ENCODE measurements around the gene IQCM.

GRCh38 chr4:149589826-149590225, 225.8 kb downstream of the IQCM start:
- TF ChIP-seq CTCF (IDR thresholded peaks at IDR 0.05) (no peak), POLR2A (IDR thresholded peaks at IDR 0.05) (no peak)

All from heart left ventricle (tissue), 13 donors.